GM19239 (cell line): ENCODE results near the gene PHACTR3.

ENCODE experiments used
- DNase-seq: peaks from one replicate; pipeline ENCODE4 v3.0.0; 2011; ENCODE audit warnings: low spot score; ENCODE audit not compliant: insufficient read length
- FAIRE-seq: peaks from 2 replicates; lab custom pipeline; 2011; peaks lifted over from hg19 to GRCh38; lab: Jason Lieb, UNC

PHACTR3 gene

DNA sequence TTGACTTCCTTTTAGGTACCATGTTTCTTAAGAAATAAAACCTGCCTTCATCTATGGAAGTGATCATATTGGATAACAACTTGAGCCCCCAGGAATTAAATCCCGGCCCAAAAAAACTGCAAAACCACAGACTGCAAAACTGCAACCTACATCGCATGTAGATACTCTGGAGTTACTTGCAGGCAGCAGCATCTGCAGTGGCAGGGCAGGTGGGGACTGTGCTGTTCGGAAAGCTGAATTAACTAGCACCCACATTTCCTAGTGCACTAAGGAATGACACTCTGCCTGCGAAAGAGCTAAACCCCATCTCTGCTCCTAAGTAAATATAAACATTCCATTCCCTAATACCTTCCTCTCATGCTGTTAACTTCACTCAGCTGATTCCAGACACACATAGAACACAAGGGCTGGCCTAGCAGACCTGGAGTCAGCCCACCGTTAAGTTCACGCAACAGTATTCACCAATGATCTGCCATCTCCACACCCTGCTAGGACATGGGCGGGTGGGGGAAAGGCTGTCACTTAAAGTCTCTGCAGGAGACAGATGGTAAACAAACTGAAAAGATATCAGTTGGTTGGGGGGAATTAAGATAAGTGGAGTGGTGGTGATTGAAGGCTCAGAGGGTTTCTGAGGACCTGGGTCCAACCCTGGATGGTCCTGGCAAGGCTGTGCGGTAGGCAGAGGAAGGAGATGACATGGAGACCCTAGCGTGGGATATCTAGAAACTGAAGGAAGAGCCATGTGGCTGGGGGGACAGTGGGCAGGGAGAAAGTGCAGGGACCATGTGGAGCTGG is 200.7 kb downstream of the PHACTR3 start:
- DNase-seq (no peak), FAIRE-seq (no peak)

DNA sequence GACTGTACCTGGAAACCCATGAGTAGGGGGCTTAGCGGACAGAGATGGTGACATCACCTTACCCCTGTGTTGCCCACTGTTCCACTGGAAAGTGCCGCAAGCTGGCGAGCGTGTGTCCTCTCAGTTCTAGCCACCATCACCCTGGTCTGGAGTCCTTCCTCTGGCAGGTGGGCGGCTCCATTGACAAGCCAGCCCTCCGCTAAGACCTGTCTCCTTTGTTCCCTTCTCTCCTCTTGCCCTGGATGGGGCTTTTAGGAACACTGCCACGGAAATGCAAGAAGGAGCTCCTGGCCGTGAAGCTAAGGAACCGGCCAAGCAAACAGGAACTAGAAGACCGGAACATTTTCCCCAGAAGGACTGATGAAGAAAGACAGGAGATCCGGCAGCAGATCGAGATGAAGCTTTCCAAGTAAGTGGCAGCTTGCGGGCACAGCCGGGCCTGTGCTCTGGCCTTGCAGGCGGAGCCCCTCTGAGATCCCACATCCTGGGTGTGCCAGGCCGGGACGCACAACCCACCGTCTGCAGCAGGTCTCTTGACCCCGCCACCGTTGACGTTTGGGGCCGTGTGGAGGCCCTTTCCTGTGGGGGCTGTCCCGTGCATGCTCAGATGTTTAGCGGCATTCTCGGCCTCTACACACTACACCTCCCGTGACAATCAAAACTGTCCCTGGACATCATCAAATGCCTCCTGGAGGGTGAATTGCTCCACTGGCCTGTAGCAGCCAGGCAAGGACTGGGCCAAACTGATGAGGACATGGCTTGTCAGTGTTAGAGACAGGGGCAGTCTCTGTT is 201.6 kb downstream of the PHACTR3 start:
- DNase-seq, result no peak
- no peak for FAIRE-seq

DNA sequence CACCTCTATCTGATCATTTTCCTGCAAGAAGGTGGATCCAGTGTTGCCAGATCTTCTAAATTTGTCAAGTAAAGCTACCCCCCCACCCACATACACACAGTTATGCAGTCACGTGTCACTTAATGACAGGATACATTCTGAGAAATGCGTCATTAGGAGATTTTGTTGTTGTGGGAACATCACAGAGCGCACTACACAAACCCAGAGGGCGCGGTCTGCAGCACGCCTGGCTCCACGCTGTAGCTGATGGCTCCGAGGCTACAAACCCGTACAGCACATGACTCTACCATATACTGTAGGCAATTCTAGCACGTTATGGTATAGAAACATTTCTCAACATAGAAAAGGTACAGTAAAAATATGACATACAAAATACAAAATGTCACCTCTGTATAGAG is 202.2 kb downstream of the PHACTR3 start:
- FAIRE-seq, result no peak
- no peak for DNase-seq

DNA sequence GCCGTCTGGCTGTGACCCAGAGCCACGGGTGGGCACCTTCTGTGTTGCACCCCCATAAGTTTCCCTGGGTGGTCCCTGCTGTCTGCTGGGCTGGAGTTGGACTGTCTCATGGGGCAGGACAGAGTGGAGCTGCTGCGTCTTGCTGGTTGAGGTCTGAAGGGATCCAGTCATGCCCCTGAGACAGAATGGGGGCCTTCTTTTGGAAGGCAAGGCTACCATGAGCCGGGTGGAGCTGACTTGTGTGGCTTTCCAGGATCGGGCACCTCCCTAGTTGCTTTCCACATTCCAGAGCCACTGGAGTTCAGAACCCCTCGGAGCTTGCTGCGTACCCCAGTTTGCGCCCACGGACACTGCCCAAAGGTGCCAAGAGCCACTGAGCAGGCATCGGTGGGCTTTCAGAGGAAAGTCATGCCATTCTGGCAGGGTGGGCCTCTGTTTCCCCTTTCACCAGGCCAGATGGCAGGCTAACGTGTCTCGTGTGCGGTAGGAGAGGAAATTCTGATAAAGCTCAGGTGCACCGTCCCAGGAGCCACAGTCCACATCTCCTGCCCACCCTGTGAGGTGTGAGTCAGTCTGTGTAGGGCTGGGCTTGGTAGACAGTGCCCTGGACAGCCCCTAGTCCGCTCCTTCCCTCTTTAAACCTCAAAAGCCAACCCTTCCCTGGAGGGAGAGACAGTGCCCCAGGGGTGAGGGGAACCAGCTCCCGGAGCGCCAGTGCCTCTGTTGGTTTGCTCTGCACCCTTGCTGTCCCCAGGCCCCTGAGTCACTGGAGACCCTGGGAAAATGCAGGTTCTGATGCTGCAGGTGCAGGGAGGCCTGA is 203.8 kb downstream of the PHACTR3 start:
- FAIRE-seq, result no peak

DNA sequence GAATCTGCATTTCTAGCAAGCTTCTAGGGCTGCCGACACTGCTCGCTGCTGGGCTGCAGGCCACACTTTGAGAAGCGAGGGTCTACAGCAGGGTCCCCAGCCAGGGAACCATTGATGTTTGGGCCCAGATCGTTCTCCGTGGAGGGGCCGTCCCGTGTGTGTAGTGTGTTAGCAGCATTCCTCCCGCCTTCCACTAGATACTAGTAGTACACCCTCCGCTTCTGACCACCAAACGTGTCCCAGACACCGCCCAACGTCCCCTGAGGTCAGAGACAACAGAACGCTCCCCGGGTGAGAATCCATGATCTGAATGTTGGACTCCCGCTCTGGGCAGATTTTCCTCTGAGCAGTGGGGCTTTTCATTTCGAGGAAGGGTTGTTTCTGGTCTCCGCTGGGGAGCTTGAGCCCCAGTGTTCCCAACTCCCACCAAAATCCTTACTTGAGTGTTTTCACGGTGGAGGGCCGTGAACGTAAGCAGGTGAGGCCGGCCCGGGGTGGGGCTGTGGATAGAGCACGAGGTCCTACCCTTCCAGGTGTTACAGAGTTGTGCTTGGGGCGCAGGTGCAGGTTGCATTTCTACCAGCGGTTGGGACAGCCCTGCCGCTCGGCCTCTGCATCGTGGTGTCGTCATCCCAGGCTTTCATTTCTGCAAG is 204.5 kb downstream of the PHACTR3 start:
- FAIRE-seq (no peak), DNase-seq (no peak)

More for the DNA sequence above, 203.8 kb downstream of the PHACTR3 start:
- no peak for DNase-seq

DNA sequence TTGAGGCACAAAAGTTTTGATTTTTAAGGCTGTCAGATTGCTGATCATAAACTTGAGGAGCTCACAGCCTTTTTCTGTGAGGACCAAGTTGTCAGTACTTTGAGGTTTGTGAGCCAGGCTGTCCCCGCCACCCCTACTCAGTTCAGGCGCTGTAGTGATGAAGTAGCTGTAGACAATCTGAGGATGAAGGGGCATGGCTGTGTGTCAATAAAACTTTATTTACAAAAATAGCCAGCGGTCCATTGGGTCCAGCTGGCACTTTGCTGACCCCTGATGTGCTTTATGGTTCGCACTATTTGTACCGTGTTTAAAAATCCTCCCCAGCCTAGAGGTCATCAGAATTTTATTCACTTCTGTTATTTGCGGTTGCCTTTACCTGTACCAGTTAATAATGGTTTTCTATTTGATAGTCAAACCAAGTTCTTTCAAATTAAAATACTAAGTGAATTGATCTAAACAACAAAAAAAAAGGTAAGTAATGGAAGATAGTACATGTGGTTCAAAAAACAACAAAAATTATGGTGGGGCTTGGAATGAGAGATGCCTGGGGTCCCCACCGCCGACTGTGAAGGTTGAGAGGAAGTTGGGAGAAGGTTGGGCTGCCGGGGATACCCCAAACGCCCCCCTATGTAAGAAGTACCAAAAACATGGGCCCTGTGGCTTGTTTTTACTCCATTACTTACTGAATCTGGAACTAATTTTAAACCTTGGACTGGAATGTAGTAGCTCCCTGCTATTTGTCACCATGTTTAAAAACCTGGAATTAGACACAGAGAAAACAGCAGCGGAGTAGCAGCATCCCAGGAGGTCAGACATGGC is 205.5 kb downstream of the PHACTR3 start:
- DNase-seq (no peak), FAIRE-seq (no peak)

DNA sequence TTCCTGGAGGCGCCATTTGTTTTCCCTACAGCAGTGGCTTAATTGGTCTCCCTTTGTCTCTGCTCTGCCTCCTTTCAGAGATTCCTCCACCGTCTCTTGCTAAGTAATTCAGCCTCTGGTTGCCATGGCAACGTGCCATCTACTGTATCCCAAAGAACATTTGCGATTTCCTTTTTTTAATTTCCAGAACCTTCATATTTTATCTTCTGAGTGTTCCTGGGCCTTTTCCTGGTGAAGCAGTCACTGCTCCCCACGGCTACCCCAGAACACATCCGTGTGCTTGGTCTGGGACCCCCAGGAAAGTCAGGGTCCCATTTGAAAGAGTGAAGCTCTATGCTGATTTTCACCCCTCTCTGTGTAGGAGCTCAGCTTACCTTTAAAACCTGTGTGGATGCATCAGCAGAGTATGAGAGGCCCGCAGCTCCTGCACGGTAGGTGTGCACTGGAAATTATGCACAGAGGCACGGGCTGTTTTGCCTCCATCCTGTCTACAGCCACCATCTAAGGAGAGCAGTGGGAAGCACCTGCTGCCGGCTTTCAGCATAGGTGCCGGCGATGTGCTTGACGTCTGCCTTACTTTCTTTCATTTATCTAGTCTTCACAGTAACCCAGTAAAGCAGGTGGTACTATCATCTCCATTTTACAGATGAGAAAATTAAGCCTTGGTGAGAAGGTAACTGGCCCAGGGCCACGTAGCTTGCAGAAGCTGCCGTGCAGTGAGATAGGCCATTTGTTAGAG is 206.3 kb downstream of the PHACTR3 start:
- DNase-seq, result no peak

DNA sequence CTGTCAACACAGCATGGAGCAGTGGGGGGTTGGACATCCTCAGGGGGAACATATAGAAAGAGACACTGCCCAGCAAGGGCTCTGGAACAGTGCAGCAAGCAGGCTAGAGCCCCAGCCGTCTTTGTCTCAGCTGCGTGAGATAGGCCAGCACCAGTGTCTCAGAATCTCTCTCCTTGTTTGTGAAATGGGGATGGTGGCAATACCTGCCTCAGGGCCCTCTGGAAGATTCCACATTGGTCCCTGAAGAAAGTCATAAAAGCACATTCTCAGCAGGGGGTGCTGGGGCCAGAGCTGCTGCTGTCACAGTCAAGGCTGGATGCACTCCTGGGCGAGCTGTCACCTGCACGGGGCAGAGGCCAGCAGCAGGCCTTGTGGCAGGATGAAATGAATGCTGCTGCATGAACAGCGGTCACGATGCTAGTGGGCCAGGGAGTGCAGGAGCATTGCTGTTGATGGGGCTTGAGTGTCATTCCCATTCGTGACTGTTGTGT is 207.4 kb downstream of the PHACTR3 start:
- FAIRE-seq (no peak), DNase-seq (no peak)

More for the DNA sequence above, 206.3 kb downstream of the PHACTR3 start:
- no peak for FAIRE-seq

DNA sequence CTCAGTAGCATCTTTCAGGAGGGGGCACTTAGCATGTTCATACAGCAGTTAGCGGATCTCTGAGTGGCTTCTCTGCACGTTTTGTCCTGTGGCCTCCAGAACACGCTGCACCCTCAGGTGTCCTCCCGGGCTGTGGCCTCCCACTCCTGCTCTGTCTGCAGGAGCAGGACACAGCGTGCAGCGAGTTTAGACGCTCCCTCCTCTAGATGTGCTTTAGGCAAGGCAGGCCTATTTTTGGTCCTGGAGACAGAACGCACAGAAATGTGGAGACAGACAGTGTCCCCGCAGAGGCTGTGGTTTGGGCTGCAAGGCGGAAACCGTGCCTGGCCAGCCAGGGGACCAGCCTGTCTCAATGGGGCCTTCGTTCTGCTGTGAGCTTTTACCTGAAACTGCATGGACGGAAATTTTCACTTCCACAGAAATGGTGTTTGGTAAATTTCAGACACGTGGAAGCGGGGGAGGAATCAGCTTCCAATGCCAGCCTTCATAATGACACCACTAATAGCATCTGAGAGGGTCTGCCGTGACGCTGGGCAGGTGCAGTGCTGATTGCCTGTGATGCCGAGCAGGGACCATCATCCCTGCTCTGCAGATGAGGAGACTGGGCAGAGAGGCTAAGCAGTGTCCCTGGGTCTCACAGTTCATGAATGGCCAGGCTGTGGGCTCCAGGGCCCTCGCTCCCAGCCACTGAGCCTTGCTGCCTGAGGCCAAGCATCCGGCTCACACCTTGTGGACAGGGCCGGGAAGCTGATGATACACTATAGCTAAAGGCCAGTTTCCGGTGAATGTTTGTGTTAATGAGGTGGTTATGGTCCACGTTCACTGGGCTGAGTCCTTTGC is 208.2 kb downstream of the PHACTR3 start:
- DNase-seq (no peak), FAIRE-seq (no peak)

DNA sequence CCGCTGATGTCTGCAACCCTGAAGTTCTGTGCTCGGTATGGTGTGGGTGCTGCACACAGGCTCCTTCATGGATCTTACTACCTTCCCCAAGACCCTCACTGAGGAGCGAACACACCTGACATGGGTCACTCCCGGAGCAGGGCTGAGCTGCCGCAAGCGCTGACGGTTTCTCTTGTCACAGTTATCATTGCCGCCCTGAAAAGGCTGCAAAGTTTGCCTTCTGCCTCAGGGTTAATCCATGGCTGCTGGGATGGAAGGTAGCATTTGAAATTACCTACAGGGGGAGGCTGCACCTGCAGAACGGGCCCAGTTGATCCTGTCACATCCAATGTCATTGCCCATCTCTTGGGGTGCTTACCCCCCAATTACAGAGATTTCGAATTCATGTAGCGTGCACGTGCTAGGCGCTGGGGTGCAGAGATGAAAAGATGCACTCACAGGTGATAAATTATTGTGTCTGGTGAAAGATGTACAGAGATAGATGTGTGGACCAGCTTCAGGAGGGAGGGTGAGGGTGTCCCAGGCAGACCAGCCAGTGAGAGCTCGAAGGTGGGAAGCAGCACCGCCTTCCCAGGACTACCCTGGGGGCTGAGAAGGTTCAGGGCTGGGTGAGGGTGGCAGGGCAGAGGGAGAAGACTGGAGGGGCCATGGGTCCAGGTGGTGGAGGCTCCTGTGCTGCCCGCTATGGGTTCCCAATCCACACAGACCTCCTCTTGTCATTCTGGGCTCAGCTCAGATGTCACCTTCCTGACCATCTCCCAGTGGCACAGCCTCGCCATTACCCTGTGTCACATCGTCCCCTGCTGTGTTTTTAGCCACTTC is 209.0 kb downstream of the PHACTR3 start:
- FAIRE-seq (no peak), DNase-seq (no peak)

DNA sequence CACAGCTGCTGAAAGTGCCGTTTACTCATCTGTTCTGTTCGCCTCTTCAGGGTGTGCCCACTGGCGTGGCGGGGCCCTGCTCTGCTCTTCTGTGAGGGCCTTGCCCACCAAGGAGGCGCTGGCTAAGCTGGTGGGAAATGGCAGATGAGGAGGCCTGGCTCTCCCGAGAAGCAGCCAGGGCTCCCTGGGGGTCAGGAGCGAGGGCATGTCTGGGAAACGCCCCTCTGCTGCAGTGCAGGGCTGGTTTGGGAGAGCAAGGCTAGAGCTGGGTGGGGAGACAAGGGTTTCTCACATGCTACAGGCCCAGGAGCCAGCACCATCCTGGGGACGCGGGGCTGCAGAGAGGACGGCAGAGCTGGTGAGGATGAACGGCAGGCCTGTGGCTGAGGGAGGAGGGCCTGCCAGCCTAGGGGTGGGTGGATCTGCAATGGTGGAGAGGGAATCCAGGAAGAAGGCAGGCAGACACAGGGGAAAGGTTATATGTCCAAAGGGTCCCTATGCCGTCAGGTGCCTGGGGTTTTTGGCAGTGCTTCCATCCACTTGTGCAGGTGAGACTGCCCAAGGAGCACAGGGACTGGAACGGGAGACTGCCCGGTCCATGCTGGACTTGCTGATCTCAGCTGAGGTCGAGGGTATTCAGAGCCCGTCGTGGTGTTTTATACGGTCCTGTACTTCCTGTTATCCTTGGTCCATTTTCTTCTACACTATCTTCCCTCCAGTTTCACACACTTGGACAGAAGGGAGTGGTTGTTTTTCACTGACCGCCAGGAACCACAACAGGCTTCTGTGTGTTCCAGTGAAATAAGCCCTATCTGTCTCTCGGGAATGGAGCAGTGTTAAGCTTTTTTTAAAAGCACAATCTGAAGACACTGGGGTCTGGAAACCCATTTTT is 209.9 kb downstream of the PHACTR3 start:
- FAIRE-seq, result no peak
- no peak for DNase-seq

DNA sequence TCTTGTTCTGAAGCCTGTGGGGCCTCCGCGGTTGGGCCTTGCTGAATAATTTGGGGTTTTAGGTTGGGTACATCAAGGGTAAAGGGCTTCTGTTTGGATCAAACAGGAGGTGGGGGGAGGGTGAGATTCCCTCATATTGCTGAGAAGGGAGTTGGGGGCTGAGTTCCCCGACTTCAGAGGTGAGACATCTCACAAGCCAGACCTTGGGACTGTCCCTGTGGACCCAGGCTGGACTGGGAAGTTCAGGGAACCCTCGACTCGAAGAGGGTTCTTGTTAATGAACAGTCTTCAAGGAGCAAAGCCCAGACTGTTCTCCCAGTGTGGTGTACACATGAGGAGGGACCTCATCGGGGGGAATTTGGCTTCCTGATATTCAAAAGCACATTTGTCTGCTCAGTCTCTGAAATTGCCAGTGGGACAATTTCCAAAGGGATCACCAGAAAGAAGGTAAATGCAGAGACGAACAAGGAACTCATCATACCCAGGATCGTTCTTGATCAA is 210.6 kb downstream of the PHACTR3 start:
- no peak for DNase-seq

DNA sequence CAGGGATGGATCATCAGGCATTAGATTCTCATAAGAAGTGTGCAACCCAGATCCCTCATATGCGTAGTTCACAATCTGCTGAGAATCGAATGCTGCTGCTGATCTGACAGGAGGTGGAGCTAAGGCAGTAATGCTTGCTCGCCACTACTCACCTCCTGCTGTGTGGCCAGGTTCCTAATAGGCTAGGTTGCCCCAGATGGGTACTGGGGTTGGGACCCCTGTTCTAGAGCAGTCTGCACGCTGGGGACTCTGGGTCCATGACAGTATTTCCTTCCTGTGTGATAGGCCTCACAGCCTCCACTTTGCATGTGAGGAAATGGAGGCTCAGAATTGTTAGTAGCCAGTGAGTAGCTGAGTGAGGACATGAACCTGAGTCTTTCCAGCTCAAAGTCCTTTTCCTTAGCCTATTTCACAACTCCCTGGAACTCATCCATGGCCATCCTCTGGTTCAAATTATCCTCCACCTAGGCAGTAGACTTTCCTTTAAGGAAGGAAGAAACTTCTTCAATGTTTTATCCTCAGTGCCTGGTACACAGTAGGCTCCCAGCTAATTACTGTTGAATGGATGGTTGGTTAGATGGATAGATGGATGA is 211.9 kb downstream of the PHACTR3 start:
- FAIRE-seq, result no peak

More for the DNA sequence above, 210.6 kb downstream of the PHACTR3 start:
- no peak for FAIRE-seq

DNA sequence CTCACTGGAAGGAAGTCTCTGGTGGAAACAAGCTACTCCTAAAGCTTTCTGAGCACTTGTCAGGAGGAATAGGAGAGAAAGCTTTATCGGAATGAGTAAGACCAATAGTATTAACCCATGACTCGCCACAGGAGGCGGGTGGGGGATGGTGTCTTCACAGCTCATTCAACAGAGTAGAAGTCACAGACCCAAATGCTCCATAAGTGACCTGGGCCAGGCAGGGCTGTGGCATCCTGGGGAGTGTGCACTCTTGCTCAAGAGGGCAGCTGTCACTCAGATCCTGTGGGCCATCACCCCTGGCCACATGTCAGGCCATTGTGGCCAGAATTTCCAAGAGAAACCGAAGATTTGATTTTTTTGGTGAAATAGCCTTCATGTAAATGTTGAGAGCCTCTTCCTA is 213.1 kb downstream of the PHACTR3 start:
- FAIRE-seq, result no peak

More for the DNA sequence above, 211.9 kb downstream of the PHACTR3 start:
- DNase-seq, result no peak

More for the DNA sequence above, 213.1 kb downstream of the PHACTR3 start:
- DNase-seq, result no peak
